HG02610 (cell line): Measurements from ENCODE around the gene KCNAB1.

Experiments used
- ATAC-seq: cut with Tn5 transposase; IDR thresholded peaks from one replicate; pipeline ENCODE4 v1.9.1; 2021; ENCODE audit warnings: mild to moderate bottlenecking, moderate library complexity; ENCODE audit not compliant: unreplicated experiment

KCNAB1 gene

DNA sequence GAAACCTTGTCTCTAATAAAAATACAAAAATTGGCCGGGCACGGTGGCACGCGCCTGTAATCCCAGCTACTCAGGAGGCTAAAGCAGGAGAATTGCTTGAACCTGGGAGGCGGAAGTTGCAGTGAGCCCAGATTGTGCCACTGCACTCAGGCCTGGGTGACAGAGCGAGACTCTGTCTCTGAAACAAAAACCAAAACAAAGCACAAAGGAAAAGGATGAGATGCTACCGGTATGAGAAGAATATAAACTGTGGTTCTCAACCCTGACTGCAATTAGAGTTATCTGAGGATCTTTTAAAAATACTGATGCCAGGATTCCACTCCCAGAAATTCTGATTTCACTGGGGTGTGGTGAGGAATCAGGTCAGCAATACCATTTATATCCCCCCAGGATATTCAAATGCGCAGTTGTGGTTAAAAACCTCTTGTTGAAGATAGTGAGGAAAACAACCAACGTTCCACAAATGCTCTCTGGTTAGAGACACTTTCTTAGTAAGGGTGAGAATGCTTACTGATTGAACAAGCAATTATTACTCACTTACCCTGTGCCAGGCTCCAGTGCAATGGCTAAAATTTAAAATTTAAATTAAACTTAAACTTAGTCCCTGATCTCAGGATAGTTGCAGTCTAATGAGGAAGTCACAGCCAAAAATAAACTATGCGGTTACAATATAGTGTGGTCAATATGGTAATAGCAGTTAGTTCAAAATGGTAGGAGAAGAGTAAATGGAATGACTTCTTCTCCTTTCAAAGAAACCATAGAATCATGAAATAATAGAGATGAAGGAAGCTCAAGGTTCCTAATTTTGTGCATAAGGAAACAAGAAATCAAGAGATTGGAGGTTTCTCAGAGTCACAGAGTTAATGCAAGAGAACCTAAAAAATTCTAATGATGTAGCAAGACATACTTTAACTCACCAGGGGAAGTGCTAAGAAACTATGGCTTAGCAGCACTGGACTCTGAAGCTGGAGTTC lies 325.0 kb downstream of the KCNAB1 start:
- ATAC-seq, result no peak

DNA sequence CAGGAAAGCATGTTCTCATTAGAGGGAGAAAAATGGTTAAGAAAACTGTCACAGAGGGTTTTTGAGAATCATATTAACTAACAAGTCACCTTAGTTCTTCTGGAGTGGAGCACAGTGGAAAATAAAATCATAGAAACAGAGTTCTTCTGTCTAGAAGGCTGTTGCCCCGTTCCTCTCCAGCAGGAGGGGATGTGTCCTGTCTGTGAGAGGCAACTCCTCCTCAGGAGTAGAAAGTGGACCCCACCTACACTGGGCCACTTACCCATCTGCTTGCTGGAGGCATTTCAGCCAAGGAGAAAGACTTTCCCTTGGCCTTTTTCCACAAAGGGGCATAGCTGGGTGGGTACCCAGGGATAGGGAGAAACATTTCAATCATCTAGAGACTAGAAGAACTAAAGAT lies 327.9 kb downstream of the KCNAB1 start:
- peak; percentile 61 for ATAC-seq

DNA sequence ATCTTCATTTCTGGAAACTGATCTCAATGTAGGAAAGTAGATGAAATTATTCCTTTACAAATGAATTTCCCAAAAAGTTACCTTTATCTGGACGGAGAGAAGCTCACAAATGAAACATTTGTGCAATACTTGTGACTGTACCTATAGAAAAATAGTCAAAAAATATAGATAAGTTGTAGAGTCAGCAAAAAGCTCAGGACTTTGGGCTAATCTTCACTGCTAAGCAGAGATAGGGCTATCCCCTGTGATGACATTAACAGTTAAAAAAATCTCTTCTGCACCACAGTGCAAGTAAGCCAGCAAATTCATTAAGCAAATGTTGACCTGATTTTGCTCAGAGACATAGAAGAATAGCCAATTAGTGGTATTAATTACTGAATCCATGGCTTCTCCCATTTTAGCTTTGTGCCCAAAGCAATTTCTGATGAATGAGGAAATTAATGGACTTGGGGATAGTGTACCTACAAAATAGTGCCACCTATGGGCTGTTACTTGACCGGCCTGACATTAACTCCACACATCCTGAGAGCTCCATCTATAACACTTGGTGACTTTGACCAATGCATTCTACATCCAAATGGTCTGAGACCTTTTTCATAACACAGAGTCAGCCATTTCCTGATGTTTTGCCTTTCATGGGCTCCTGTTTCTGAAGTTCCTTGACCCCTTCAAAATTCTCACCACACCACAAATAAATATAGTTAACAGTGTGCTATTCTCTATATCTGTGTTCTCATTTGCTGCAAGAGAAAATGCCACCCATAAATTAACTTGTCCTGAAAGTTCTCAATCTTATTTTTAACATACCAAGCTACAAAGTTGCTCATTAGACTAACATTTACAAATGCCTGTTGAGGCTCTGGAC lies 329.6 kb downstream of the KCNAB1 start:
- no peak for ATAC-seq

DNA sequence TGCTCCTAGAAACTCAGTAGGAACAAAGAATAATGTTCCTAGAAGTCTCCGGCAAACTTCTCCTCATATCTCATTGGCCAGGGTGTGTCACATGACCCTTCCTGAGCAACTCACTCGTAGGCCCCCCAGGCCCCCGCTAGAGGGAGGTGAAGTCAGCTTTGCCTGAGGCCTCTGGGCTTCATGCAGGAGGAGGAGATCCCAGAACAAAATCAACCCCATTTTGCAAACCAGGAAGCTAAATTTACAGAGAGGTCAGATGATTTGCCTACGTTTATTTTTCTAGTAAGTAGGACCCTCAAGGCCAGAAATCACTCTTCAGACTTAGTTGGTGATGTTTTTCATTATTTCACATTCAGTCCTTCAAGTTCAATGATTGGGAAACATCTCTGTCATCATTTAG lies 335.5 kb downstream of the KCNAB1 start:
- ATAC-seq, result no peak

DNA sequence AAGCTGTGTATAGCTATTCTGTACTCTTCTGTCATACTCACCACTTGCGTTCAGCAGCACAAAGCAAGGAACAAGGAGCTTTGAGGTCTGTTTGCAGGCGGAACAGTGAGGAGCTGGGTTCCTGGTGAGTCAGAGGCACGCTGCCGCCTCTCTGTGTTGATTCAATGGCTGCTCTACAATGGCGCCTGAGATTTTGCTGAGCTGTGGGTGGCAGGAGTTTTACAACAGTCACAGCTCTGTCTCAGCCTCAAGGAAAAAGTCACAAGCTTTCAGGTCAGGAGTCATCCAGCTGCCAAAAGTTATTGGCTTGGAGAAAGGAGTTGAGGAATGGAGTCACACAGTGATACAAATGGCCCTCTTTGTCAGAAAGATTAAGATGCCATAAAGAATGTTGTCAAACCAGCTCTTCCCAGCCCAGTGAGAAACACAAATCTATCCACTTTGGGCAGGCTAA lies 336.4 kb downstream of the KCNAB1 start:
- no peak for ATAC-seq

DNA sequence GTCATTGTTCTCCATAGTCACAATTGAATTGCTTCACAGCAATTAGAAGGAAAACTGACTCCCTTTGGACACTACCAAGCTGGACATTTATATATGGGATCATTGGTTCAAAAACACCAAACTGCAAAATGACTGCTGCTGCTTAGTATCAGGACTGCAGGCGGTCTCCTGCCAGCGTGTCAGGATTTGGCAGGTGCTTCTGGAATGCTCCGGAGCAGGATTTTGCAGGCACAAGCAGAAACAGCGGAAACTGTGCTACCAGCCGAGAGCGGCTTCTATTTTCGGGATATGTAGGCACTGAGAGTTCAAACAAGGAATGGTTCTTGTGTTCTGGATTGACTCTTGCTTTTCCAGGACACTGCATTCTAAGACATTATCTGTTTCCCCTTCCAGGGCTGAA lies 339.1 kb downstream of the KCNAB1 start:
- no peak for ATAC-seq

DNA sequence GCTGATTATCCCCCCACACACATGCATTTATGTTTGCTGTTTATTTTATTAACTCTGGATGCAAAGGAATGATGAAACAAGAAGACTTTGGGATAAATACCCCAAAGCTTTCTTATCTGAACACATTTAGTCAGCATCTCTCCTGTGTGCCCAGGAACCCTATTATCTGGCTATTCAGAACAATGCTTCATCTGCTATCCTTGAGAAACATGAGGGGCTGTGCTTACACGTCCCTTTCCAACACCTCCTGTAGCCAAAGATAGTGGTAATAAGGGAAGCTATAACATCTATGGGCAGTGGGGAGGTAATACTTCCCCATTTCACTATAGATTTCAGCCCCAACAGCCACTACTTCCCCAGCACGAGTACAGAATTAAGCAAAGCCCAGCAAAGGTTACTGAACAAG lies 339.8 kb downstream of the KCNAB1 start:
- ATAC-seq, result peak; percentile 59

DNA sequence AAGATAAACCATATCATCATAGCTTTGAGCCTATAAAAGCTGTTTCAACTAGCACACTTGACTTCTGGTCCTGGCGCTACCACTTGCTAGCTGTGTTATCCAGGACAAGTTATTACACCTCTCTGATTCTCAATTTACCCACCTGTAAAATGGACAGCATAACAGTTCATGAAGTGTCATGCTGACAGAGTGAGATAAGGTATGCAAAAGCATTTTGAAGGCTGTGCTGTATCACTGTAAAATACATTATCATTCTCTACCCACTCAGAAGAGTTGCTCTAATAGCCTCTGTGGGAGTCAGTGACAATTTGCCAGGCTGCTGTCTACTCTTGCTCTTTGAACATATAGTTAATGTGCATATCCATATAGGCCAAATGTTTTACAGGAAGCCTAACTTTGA lies 341.5 kb downstream of the KCNAB1 start:
- no peak for ATAC-seq

DNA sequence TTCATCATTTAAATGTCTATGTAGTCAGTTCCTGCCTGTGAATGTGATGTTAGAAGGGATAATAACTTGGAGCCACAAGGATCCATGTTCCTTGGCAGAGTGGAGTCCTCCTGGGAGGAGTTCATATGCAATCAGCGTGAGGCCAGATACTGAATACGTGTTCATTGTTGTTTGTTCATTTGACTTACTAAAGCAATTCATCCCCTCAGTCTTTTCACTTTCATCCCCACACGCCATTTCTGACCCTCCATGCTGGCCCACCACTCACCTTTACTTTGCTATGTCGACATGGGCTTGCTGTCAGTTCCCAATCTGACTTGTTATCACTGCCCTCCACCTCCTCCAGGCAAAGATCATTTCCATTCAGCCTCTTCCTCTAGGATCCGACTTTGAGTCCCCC lies 342.7 kb downstream of the KCNAB1 start:
- ATAC-seq, result no peak

DNA sequence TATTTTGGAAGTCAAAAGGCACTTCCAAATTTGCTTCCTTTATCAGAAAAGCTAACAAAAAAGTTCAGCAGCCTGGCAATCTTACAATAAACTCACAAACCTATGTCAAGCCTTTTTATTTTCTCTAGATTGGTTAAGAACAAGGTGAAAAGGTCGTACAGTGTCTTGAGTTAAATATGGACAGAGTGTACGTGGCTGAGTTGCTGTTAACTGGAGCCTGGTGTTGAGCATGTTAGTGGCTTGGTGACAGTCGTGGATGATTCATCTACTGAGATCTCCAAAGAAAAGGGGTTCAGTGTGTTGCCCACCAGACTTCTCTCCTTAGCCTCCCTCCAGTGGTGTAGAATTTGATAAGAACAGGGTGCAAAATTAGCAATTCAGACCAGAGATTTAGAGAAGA lies 344.8 kb downstream of the KCNAB1 start:
- no peak for ATAC-seq

DNA sequence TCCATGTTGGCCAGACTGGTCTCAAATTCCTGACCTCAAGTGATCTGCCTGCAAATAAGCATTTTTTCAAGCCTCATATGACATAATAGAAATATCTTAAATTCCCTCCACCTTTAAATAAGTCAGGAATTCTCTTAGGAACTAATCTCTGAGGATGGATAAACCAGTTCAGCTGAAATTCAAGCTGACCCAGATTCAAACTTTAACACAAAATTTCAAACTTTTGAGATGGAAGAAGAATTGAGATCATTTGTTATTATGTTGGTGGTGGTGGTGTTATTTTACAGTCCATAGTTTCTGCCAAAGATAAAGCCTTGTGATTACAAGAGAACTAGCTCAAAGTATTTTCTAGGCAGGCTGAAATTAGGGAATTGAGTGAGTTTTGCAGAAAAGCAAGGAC lies 349.1 kb downstream of the KCNAB1 start:
- ATAC-seq, result no peak

DNA sequence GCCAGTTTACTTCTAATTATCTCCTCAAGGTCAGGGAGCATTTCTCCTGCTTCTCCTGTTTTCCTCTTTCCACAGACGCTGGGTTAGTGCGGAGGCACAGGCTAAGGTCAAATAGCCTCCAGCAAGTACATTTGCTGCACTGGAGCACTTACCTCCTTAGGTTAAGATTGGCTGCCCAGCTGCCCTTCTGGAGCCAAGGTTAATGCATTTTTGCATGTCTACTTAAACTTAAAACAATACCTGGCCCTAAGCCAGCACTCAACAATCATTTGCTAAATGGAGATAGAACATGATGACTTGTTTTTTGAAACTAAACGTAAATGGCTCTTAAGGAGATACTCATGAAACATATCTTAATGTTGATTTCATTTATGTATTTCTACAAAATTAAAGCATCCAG lies 351.1 kb downstream of the KCNAB1 start:
- no peak for ATAC-seq

DNA sequence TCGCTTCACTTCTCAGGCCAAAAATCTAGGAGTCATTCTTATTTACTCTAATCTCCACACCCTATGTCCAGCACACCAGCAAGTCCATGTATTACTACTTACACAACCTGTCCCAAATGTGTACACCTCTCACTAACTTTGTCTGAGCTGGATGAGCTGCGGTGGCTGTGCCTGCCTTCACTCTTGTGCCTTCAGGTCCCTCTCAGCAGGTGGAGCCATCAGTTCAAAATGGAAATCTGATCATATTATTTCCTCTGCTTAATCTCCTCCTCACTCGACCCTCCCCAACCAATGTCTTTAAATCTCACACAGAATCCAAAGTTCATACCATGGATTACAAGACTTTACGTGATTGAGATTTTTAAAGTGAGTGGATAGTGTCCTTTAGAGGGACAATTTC lies 351.8 kb downstream of the KCNAB1 start:
- ATAC-seq, result no peak

DNA sequence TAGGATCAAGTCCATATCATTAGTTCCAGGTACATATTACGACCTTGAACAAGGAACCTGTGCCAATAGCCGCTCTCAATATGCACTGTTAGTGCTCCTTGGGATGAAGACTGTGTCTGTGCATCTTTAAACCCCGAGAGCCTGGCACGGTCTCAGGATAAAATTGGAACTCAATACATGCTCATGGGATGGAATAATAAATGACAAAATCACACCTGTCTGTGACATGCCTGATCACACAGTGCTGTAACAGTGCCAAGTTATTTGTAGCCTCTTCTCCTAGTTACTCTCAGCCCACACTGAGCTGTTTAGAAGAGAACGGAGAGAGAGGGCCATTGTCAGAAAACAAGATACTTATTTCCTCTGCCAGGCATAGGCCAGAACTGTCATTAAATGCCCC lies 352.3 kb downstream of the KCNAB1 start:
- no peak for ATAC-seq

DNA sequence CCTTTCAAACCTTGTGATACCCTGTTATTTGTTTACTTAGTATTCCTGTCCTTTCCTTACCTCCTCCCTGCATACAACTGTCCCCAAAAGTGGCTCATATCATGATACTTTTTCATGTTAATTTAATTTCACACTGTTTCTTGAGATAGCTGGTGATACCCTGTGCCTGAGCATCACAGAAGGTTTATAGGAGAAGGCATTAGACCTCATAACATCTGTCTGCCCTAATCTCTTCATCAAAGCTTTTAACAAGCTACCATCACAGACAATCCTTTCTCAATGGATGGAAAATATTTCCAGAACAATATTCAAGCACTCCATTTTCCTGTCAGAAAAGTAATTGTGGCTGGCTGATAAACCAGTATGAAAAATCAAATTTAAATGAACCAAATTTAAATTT lies 353.0 kb downstream of the KCNAB1 start:
- no peak for ATAC-seq

DNA sequence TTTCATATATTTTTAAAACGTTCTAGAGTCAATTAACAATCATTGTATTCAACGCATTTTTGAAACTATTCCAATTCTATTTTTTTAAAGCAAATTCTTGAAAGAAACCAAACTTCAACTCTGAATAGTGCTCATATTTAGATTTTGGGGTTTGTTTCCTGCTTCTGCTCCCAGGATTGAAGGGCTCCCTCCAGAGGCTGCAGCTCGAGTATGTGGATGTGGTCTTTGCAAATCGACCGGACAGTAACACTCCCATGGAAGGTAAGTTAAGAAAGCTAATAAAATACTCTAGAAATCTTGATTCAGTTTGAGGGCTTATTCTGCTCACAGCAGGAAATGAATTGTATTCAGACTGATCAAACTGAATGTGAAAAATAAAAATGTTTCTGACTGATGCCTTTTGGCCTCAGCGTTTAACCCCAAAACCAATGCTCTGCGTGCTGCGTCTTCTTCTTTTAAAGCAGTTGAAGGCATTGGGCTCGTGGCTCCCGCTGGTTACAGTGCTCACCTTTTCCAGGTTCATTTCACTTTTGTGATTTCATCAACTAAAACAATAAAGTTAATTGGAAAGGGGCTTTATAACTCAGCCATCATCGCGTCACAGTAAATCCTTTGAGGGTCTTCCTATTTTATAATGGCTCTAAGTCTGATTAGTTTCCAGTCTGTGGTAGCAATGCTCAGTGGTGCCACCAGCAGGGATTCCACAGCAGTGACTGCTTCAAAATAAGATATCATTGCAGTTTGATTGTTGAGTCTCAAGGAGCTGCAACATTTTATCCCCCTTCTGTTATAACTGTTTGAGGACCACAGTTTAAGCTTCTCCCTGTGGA lies 354.4 kb downstream of the KCNAB1 start:
- ATAC-seq, result no peak

DNA sequence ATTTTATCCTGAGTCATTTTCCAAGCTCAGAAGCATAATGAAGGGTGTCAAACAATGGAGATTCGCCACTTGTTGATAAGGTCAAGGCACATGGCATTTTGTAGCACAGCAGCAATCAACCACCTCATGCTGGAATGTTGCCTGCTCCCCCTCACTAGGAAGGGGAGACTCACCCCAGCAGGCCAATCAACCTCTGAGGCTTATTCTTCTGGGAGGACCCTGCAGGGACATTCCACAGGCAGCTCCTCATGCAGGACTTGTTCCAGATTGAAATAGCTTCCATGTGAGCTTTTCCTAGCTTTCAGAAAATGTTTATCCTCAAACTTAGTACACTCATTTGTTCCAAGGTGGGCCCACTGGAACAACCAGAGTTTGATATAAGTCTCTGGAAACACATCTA lies 356.9 kb downstream of the KCNAB1 start:
- no peak for ATAC-seq

DNA sequence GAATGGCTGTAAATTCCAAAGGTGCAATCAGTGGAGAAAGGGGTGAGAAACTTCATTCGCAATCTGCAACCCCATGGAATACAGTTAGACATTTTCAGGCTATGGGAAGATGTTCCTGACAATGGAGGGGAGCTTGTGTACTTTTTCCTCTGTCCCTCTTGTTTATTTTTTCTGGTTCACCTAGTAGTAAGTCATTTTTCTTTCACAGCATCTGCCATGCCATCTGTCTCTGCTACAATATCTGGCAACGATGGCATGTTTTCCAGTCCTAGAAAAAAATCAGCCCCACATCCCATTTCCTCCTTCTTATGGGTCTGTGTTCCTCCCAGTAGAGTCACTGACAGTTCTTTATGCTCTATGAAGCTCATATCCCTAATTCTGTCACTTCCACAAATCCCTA lies 358.5 kb downstream of the KCNAB1 start:
- no peak for ATAC-seq

DNA sequence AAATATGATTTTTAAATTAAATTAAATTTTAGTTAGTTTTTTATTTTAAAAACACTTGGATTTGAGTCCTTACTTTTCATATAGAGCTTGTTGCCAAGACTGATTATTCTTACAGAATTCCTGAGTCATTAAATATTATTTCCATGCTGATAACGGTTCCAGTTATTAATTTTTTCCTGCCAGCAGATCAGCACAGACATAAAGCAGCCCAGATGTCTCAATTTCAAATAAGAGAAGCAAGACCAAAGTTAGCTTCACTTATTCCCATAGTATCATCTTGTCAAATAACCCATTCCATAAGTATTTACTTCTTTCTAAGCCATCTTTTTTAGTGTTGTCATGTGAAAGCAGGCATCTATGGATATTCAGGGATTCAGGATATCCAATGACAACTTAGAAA lies 359.2 kb downstream of the KCNAB1 start:
- ATAC-seq, result no peak

DNA sequence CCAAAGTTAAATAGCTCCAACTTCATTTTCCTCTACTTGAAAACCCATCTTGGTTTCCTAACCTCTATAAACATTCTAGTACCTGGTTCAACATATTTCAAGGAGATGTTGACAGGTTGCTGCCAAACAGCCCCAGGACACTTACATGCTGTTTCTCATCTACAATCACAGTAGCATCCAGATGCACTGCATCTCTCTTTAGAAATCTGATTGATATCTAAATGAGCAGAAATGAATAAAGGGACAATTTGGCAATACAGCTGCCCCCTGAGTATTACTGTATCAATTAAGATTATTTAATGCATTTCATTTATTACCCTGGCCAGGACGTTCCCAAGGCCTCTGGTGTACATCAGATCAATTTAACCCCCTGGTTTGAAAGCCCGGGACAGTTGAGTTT lies 360.6 kb downstream of the KCNAB1 start:
- no peak for ATAC-seq

DNA sequence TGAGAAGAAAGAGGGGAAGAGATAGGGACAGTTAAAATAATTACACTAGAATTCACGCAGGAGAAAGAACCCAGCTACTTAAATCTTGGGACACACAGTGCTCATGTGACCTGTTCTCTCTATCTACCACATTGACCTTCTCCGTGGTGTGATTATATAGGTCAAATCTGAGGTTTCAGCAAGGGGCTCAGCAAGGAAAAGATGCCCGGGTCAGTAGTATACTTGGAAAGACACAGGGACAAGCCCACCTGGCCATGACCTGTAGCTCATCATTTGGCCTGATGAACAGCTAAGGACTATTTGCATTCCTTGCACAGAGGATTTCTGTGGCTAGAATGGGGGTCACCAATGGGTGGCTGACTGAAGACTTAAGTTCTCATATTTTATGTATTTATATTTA lies 362.6 kb downstream of the KCNAB1 start:
- ATAC-seq, result peak; percentile 0
